Measurements from ENCODE around the gene DNAJB5. TPM values are rescaled to one million over a fixed set of nuclear protein-coding genes. Genes with fewer than 3 reads are reported as not detected.
"Not testable (repeated sequence)": the region's sequence is repeated elsewhere in the genome, so short reads cannot be mapped to it uniquely, and the experiment has no call there.

The DNAJB5 gene
- total RNA-seq, result 100 to 1,000 TPM in 3 of 9 donors, 10 to 100 TPM in 6; 33.6 to 134 (median 88.5) TPM
- polyA plus RNA-seq, result 100 to 1,000 TPM in 1 of 2 donors, 10 to 100 TPM in 1; 75.5 to 166 TPM
- long read RNA-seq, donor 1, full-length matches to known transcripts, result 7 of 20 reads
- long read RNA-seq, donor 1, partial matches to known transcripts, result 2 of 20 reads
- long read RNA-seq, donor 1, other reads (novel, unspliced or antisense), result 11 of 20 reads
- long read RNA-seq, donor 2, full-length matches to known transcripts, result 87 of 128 reads
- long read RNA-seq, donor 2, partial matches to known transcripts, result 5 of 128 reads
- long read RNA-seq, donor 2, other reads (novel, unspliced or antisense), result 36 of 128 reads
- long read RNA-seq, donor 3, full-length matches to known transcripts, result 21 of 58 reads
- long read RNA-seq, donor 3, partial matches to known transcripts, result 2 of 58 reads
- long read RNA-seq, donor 3, other reads (novel, unspliced or antisense), result 35 of 58 reads

GRCh38 chr9:34989003-34989945 is at the start of gene DNAJB5:
Gene DNAJB5, plus strand, starts transcription at chr9:34989745. Its CDS starts 886 bp downstream, at chr9:34990631.
- Histone ChIP-seq H3K27ac (peak within 1 kb of the TSS in 11 of 12 donors; percentile 86 to 99 (median 97)), H3K27me3 (no peaks in the 10 kb centered on the region), H3K36me3 (no peaks in the 10 kb centered on the region), H3K4me1 (peaks cover 8 to 54% (median 46%) of the 10 kb centered on the region in 12 donors), H3K4me3 (peak within 1 kb of the TSS; percentile 65 to 98 (median 82)), H3K9me3 (no peaks in the 10 kb centered on the region)
- peak; percentile 76 to 86 (median 84) for ATAC-seq
- 0 to 1% (median 0%) methylated on average over 36 to 65 of the region's 65 CpGs for WGBS, 4 donors
- DNase-seq, result peak; percentile 98 to 100 (median 99)
- peak in 1 of 12 donors; percentile 17 for TF ChIP-seq CTCF (IDR thresholded peaks at IDR 0.05)
- TF ChIP-seq POLR2A (IDR thresholded peaks at IDR 0.05), result peak; percentile 89 to 93
- intact Hi-C loops (cut with DNase I), result loop anchor here in 4 of 10 donors (1.0 to 5.0 kb wide), 3 partner anchors 83 to 113 kb away; partner anchors contain the start of genes STOML2 (in 1 of the 4) and VCP (in 1 of the 4)

- H3K4me3 ChIP-seq; DNase-seq; ATAC-seq; H3K27ac ChIP-seq; H3K27me3 ChIP-seq; H3K9me3 ChIP-seq; intact Hi-C loops (cut with DNase I); H3K4me1 ChIP-seq; H3K36me3 ChIP-seq: not testable (repeated sequence)
These were observed 49.6 kb upstream of the DNAJB5 start for GRCh38 chr9:34939989-34940388.

GRCh38 chr9:34948451-34948850 is 41.1 kb upstream of the DNAJB5 start:
- Histone ChIP-seq H3K4me1 (no peaks in the 10 kb centered on the region), H3K27me3 (peaks cover 0 to 11% (median 0%) of the 10 kb centered on the region in 9 donors), H3K27ac (no peak overlapping the region), H3K4me3 (no peak overlapping the region), H3K36me3 (no peaks in the 10 kb centered on the region), H3K9me3 (peaks cover 0 to 5% (median 0%) of the 10 kb centered on the region in 12 donors)
- DNase-seq (no peak), ATAC-seq (no peak)
- intact Hi-C loops (cut with DNase I), result no loop called here
- TF ChIP-seq POLR2A (IDR thresholded peaks at IDR 0.05) (no peak), CTCF (IDR thresholded peaks at IDR 0.05) (no peak)
- WGBS, 4 donors, result 80 to 90% (median 85%) methylated on average over 2 of the region's 2 CpGs

- peaks cover 0 to 46% (median 18%) of the 10 kb centered on the region in 9 donors for H3K27me3 ChIP-seq
- ATAC-seq, result no peak
- H3K9me3 ChIP-seq, result peaks cover 0 to 5% (median 0%) of the 10 kb centered on the region in 12 donors
- H3K4me3 ChIP-seq, result no peak overlapping the region
- peaks cover 0 to 14% (median 4%) of the 10 kb centered on the region in 12 donors for H3K4me1 ChIP-seq
- intact Hi-C loops (cut with DNase I), result no loop called here
- H3K27ac ChIP-seq, result no peak overlapping the region
- DNase-seq, result no peak
- no peaks in the 10 kb centered on the region for H3K36me3 ChIP-seq
- WGBS, 4 donors, result 84 to 94% (median 89%) methylated on average over 2 of the region's 2 CpGs
- no peak for TF ChIP-seq POLR2A (IDR thresholded peaks at IDR 0.05)
These were observed 35.3 kb upstream of the DNAJB5 start for GRCh38 chr9:34954225-34954624.

- intact Hi-C loops (cut with DNase I); H3K9me3 ChIP-seq; DNase-seq; H3K4me3 ChIP-seq; H3K27ac ChIP-seq; ATAC-seq; H3K36me3 ChIP-seq: not testable (repeated sequence)
- H3K27me3 ChIP-seq, result peaks cover 0 to 60% (median 18%) of the 10 kb centered on the region in 9 donors
- peaks cover 0 to 14% (median 4%) of the 10 kb centered on the region in 12 donors for H3K4me1 ChIP-seq
- 90 to 96% (median 92%) methylated on average over 7 of the region's 7 CpGs for WGBS, 4 donors
These were observed 33.5 kb upstream of the DNAJB5 start for GRCh38 chr9:34956066-34956465.

All from heart left ventricle (tissue), 16 donors.